Karpas-422 (cell line): ENCODE measurements around the gene LRRC27. TPM values are rescaled to one million over a fixed set of nuclear protein-coding genes. Genes with fewer than 3 reads are reported as not detected.
"Not testable (repeated sequence)": the region's sequence is repeated elsewhere in the genome, so short reads cannot be mapped to it uniquely, and the experiment has no call there.

Experiments
- DNase-seq: peaks from one replicate; pipeline ENCODE4 v3.0.0-alpha.2; 2015
- H2AFZ ChIP-seq: fragments of 200-600 bp; sonication (generic); 2 replicates; pipeline ENCODE4 v1.6.1; 2014; ENCODE audit warnings: antibody characterized with exemption, low read length, mixed read lengths
- H3K27ac ChIP-seq: fragments of 200-600 bp; sonication (generic); 2 replicates; pipeline ENCODE4 v1.5.1; 2014; ENCODE audit warnings: mild to moderate bottlenecking, low read length, moderate library complexity
- H3K27me3 ChIP-seq: fragments of 200-600 bp; sonication (generic); 2 replicates; pipeline ENCODE4 v1.6.1; 2014; ENCODE audit warnings: low read length, mixed read lengths
- H3K36me3 ChIP-seq: fragments of 200-600 bp; sonication (generic); 2 replicates; pipeline ENCODE4 v1.6.1; 2014; ENCODE audit warnings: low read length, mixed read lengths; ENCODE audit not compliant: insufficient read depth
- H3K4me1 ChIP-seq: fragments of 200-600 bp; sonication (generic); 2 replicates; pipeline ENCODE4 v1.6.1; 2014; ENCODE audit warnings: mild to moderate bottlenecking, low read length, mixed read lengths
- H3K4me2 ChIP-seq: fragments of 200-600 bp; sonication (generic); 2 replicates; pipeline ENCODE4 v1.6.1; 2014; ENCODE audit warnings: low read length, low read depth, mild to moderate bottlenecking; ENCODE audit not compliant: poor library complexity, severe bottlenecking
- H3K4me3 ChIP-seq: fragments of 200-600 bp; sonication (generic); 2 replicates; pipeline ENCODE4 v1.5.1; 2014; ENCODE audit warnings: mild to moderate bottlenecking, antibody characterized with exemption, low read length, mixed read lengths
- H3K79me2 ChIP-seq: fragments of 200-600 bp; sonication (generic); 2 replicates; pipeline ENCODE4 v1.6.1; 2014; ENCODE audit warnings: mild to moderate bottlenecking, low read length, mixed read lengths
- H3K9ac ChIP-seq: fragments of 200-600 bp; sonication (generic); 2 replicates; pipeline ENCODE4 v1.6.0; 2014; ENCODE audit warnings: low read length
- H3K9me2 ChIP-seq: fragments of 200-600 bp; sonication (generic), shearing (Covaris generic); replicated peaks from 2 replicates; pipeline ENCODE4 v1.6.0; 2014; ENCODE audit warnings: mild to moderate bottlenecking, low read length, moderate library complexity; ENCODE audit not compliant: insufficient read depth
- H3K9me3 ChIP-seq: fragments of 300-700, 200-600 bp; sonication (generic); 2 replicates; pipeline ENCODE4 v1.6.1; 2014; ENCODE audit warnings: low read length, mixed read lengths
- H4K20me1 ChIP-seq: fragments of 200-600 bp; sonication (generic); 2 replicates; pipeline ENCODE4 v1.6.1; 2014; ENCODE audit warnings: mild to moderate bottlenecking, antibody characterized with exemption, low read length, low read depth; ENCODE audit not compliant: insufficient read depth
- total RNA-seq: library from RNA; depleted of rRNA; stranded (reverse); fragments of >200 nt; shearing (Covaris generic); gene quantifications from 2 replicates; pipeline ENCODE4 v1.2.3, GENCODE V29; 2014; ENCODE audit warnings: low replicate concordance

LRRC27 gene
- total RNA-seq, 1 experiment from 2014 or later, result 2.2 TPM

- Histone ChIP-seq H3K79me2 (no peaks in the 10 kb centered on the region), H3K36me3 (no peaks in the 10 kb centered on the region), H2AFZ (no peak overlapping the region), H3K9ac (no peak overlapping the region), H3K27me3 (no peaks in the 10 kb centered on the region), H3K9me2 (no peaks in the 10 kb centered on the region), H3K4me1 (no peaks in the 10 kb centered on the region), H3K4me3 (no peak overlapping the region), H4K20me1 (no peaks in the 10 kb centered on the region), H3K4me2 (no peak overlapping the region), H3K9me3 (no peaks in the 10 kb centered on the region), H3K27ac (no peak overlapping the region)
- no peak for DNase-seq
These were observed 21.2 kb upstream of the LRRC27 start for GRCh38 chr10:132310701-132311337.

GRCh38 chr10:132311338-132311939 lies 20.6 kb upstream of the LRRC27 start:
- no peak overlapping the region for H3K9ac ChIP-seq
- H3K4me2 ChIP-seq, result no peak overlapping the region

GRCh38 chr10:132313305-132313704 lies 18.7 kb upstream of the LRRC27 start:
- Histone ChIP-seq H3K27me3 (no peaks in the 10 kb centered on the region), H3K9ac (no peak overlapping the region), H3K4me2 (no peak overlapping the region), H3K4me1 (no peaks in the 10 kb centered on the region), H3K27ac (no peak overlapping the region), H3K79me2 (no peaks in the 10 kb centered on the region), H2AFZ (no peak overlapping the region), H3K9me2 (no peaks in the 10 kb centered on the region), H3K4me3 (no peak overlapping the region), H4K20me1 (no peaks in the 10 kb centered on the region), H3K9me3 (no peaks in the 10 kb centered on the region), H3K36me3 (no peaks in the 10 kb centered on the region)
- DNase-seq, result no peak

More at GRCh38 chr10:132311338-132311939, 20.6 kb upstream of the LRRC27 start:
- Histone ChIP-seq H3K4me1 (no peaks in the 10 kb centered on the region), H3K9me2 (no peaks in the 10 kb centered on the region), H3K36me3 (no peaks in the 10 kb centered on the region), H4K20me1 (no peaks in the 10 kb centered on the region), H2AFZ (no peak overlapping the region), H3K4me3 (no peak overlapping the region), H3K27ac (no peak overlapping the region), H3K79me2 (no peaks in the 10 kb centered on the region), H3K9me3 (no peaks in the 10 kb centered on the region), H3K27me3 (no peaks in the 10 kb centered on the region)
- no peak for DNase-seq

- DNase-seq, result no peak
- H3K4me1 ChIP-seq, result no peaks in the 10 kb centered on the region
- no peak overlapping the region for H3K4me3 ChIP-seq
- no peaks in the 10 kb centered on the region for H4K20me1 ChIP-seq
- H3K79me2 ChIP-seq, result no peaks in the 10 kb centered on the region
- no peaks in the 10 kb centered on the region for H3K27me3 ChIP-seq
- no peak overlapping the region for H3K4me2 ChIP-seq
- no peak overlapping the region for H2AFZ ChIP-seq
- no peaks in the 10 kb centered on the region for H3K36me3 ChIP-seq
- no peak overlapping the region for H3K9ac ChIP-seq
- H3K9me2 ChIP-seq, result no peaks in the 10 kb centered on the region
- no peak overlapping the region for H3K27ac ChIP-seq
- no peaks in the 10 kb centered on the region for H3K9me3 ChIP-seq
These were observed 18.1 kb upstream of the LRRC27 start for GRCh38 chr10:132313865-132314264.

GRCh38 chr10:132314336-132314735 lies 17.7 kb upstream of the LRRC27 start:
- no peaks in the 10 kb centered on the region for H3K4me1 ChIP-seq
- no peak overlapping the region for H2AFZ ChIP-seq
- no peak overlapping the region for H3K4me2 ChIP-seq
- no peaks in the 10 kb centered on the region for H4K20me1 ChIP-seq
- H3K36me3 ChIP-seq, result no peaks in the 10 kb centered on the region
- H3K27ac ChIP-seq, result no peak overlapping the region
- H3K4me3 ChIP-seq, result no peak overlapping the region
- no peak for DNase-seq
- no peak overlapping the region for H3K9ac ChIP-seq
- H3K9me2 ChIP-seq, result no peaks in the 10 kb centered on the region
- no peaks in the 10 kb centered on the region for H3K27me3 ChIP-seq
- no peaks in the 10 kb centered on the region for H3K9me3 ChIP-seq
- no peaks in the 10 kb centered on the region for H3K79me2 ChIP-seq

- not testable (repeated sequence) for H3K27me3 ChIP-seq, H3K27ac ChIP-seq, H2AFZ ChIP-seq, H3K9ac ChIP-seq, H3K9me3 ChIP-seq, H3K4me1 ChIP-seq, H3K36me3 ChIP-seq, DNase-seq, H3K79me2 ChIP-seq, H3K4me2 ChIP-seq, H3K9me2 ChIP-seq, H4K20me1 ChIP-seq, H3K4me3 ChIP-seq
These were observed 17.1 kb upstream of the LRRC27 start for GRCh38 chr10:132314881-132315280.

- Histone ChIP-seq H3K27me3 (no peaks in the 10 kb centered on the region), H3K4me1 (no peaks in the 10 kb centered on the region), H3K79me2 (no peaks in the 10 kb centered on the region), H2AFZ (no peak overlapping the region), H3K36me3 (no peaks in the 10 kb centered on the region), H3K9me3 (no peaks in the 10 kb centered on the region), H3K9me2 (no peaks in the 10 kb centered on the region), H3K27ac (no peak overlapping the region), H3K4me2 (no peak overlapping the region), H3K9ac (no peak overlapping the region), H3K4me3 (no peak overlapping the region), H4K20me1 (no peaks in the 10 kb centered on the region)
- DNase-seq, result no peak
These were observed 15.9 kb upstream of the LRRC27 start for GRCh38 chr10:132316133-132316532.

GRCh38 chr10:132317477-132317876 lies 14.5 kb upstream of the LRRC27 start:
- not testable (repeated sequence) for DNase-seq, H3K4me2 ChIP-seq, H3K79me2 ChIP-seq, H3K9me2 ChIP-seq, H3K9me3 ChIP-seq, H3K4me1 ChIP-seq, H3K27me3 ChIP-seq, H2AFZ ChIP-seq, H3K27ac ChIP-seq, H4K20me1 ChIP-seq, H3K4me3 ChIP-seq, H3K9ac ChIP-seq, H3K36me3 ChIP-seq
